Measurements from ENCODE around the gene NARS2. TPM values are rescaled to one million over a fixed set of nuclear protein-coding genes. Genes with fewer than 3 reads are reported as not detected.

Gene NARS2
- total and polyA plus RNA-seq, 9 of the 15 experiments (the other 6 are each of a cell fraction or from before 2014, with no cell fraction given), result 26.8 to 48.0 (median 34.2) TPM

DNA sequence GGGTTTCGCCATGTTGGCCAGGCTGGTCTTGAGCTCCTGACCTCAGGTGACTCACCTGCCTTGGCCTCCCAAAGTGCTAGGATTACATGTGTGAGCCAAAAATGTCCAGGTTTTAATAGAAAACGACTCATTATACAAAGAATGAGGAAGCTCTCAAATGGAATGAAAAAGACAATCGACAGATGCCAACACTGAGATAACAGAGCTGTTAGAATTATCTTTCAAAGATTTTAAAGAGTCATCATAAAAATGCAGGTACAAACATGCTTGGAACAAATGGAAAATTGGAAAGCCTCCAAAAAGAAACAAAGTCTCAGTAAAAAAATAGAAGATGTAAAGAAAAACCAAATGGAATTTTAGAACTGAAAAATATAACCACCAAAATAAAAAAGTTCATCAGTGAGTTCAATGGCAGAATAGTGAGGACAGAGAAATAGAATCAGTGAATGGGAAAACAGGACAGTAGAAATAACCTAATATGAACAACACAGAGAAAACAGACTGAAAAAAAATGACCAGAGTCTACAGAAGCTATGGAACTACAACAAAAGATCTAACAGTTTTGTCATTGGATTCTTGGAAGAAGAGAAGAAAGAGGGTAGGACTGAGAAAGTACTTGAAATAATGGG lies 168.0 kb downstream of the NARS2 start (continued):
- TF ChIP-seq, protein P1, sequence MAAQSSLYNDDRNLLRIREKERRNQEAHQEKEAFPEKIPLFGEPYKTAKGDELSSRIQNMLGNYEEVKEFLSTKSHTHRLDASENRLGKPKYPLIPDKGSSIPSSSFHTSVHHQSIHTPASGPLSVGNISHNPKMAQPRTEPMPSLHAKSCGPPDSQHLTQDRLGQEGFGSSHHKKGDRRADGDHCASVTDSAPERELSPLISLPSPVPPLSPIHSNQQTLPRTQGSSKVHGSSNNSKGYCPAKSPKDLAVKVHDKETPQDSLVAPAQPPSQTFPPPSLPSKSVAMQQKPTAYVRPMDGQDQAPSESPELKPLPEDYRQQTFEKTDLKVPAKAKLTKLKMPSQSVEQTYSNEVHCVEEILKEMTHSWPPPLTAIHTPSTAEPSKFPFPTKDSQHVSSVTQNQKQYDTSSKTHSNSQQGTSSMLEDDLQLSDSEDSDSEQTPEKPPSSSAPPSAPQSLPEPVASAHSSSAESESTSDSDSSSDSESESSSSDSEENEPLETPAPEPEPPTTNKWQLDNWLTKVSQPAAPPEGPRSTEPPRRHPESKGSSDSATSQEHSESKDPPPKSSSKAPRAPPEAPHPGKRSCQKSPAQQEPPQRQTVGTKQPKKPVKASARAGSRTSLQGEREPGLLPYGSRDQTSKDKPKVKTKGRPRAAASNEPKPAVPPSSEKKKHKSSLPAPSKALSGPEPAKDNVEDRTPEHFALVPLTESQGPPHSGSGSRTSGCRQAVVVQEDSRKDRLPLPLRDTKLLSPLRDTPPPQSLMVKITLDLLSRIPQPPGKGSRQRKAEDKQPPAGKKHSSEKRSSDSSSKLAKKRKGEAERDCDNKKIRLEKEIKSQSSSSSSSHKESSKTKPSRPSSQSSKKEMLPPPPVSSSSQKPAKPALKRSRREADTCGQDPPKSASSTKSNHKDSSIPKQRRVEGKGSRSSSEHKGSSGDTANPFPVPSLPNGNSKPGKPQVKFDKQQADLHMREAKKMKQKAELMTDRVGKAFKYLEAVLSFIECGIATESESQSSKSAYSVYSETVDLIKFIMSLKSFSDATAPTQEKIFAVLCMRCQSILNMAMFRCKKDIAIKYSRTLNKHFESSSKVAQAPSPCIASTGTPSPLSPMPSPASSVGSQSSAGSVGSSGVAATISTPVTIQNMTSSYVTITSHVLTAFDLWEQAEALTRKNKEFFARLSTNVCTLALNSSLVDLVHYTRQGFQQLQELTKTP (IDR thresholded peaks at IDR 0.05; ENCODE audit: low read depth in 1 of 2, partially characterized antibody in 2 of 2), result no peak
- TF ChIP-seq THRAP3 (IDR thresholded peaks at IDR 0.05; ENCODE audit: borderline replicate concordance), result no peak
- TF ChIP-seq ELF4 (CRISPR knock-in tag; IDR thresholded peaks at IDR 0.05), result no peak
- no peak for TF ChIP-seq ILK (tag; IDR thresholded peaks at IDR 0.05; ENCODE audit: borderline replicate concordance, low read depth)
- peak; percentile 60 for TF ChIP-seq ZEB2 (IDR thresholded peaks at IDR 0.05)
- TF ChIP-seq FOSL1 (tag; conservative IDR thresholded peaks at IDR 0.05), result 0 out of 2 replicates have a peak, but pooled peaks have one; percentile 23
- TF ChIP-seq EHMT2 (IDR thresholded peaks at IDR 0.05), result peak; percentile 47; the same call in 1 of the 2 replicates
- no peak for TF ChIP-seq SMARCB1 (IDR thresholded peaks at IDR 0.05; ENCODE audit: insufficient read length, low read depth)
- TF ChIP-seq, protein P2, sequence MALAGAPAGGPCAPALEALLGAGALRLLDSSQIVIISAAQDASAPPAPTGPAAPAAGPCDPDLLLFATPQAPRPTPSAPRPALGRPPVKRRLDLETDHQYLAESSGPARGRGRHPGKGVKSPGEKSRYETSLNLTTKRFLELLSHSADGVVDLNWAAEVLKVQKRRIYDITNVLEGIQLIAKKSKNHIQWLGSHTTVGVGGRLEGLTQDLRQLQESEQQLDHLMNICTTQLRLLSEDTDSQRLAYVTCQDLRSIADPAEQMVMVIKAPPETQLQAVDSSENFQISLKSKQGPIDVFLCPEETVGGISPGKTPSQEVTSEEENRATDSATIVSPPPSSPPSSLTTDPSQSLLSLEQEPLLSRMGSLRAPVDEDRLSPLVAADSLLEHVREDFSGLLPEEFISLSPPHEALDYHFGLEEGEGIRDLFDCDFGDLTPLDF (CRISPR knock-in tag; IDR thresholded peaks at IDR 0.05), result no peak
- TF ChIP-seq, protein P3, sequence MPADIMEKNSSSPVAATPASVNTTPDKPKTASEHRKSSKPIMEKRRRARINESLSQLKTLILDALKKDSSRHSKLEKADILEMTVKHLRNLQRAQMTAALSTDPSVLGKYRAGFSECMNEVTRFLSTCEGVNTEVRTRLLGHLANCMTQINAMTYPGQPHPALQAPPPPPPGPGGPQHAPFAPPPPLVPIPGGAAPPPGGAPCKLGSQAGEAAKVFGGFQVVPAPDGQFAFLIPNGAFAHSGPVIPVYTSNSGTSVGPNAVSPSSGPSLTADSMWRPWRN (IDR thresholded peaks at IDR 0.05; ENCODE audit: low read depth), result no peak
- TF ChIP-seq, protein P4, sequence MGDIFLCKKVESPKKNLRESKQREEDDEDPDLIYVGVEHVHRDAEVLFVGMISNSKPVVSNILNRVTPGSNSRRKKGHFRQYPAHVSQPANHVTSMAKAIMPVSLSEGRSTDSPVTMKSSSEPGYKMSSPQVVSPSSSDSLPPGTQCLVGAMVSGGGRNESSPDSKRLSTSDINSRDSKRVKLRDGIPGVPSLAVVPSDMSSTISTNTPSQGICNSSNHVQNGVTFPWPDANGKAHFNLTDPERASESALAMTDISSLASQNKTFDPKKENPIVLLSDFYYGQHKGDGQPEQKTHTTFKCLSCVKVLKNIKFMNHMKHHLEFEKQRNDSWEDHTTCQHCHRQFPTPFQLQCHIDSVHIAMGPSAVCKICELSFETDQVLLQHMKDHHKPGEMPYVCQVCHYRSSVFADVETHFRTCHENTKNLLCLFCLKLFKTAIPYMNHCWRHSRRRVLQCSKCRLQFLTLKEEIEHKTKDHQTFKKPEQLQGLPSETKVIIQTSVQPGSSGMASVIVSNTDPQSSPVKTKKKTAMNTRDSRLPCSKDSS (IDR thresholded peaks at IDR 0.05; ENCODE audit: low read depth, partially characterized antibody), result peak; percentile 86
- no peak for TF ChIP-seq ZNF24 (IDR thresholded peaks at IDR 0.05)
- no peak for TF ChIP-seq ZNF134 (CRISPR knock-in tag; conservative IDR thresholded peaks at IDR 0.05)
- TF ChIP-seq CBFA2T2 (conservative IDR thresholded peaks at IDR 0.05), result no peak
- TF ChIP-seq, protein P5, sequence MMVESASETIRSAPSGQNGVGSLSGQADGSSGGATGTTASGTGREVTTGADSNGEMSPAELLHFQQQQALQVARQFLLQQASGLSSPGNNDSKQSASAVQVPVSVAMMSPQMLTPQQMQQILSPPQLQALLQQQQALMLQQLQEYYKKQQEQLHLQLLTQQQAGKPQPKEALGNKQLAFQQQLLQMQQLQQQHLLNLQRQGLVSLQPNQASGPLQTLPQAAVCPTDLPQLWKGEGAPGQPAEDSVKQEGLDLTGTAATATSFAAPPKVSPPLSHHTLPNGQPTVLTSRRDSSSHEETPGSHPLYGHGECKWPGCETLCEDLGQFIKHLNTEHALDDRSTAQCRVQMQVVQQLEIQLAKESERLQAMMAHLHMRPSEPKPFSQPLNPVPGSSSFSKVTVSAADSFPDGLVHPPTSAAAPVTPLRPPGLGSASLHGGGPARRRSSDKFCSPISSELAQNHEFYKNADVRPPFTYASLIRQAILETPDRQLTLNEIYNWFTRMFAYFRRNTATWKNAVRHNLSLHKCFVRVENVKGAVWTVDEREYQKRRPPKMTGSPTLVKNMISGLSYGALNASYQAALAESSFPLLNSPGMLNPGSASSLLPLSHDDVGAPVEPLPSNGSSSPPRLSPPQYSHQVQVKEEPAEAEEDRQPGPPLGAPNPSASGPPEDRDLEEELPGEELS (CRISPR knock-in tag; IDR thresholded peaks at IDR 0.05; ENCODE audit: borderline replicate concordance), result no peak
- TF ChIP-seq ARHGAP35 (IDR thresholded peaks at IDR 0.05; ENCODE audit: partially characterized antibody), result no peak
- no peak for TF ChIP-seq MED1 (CRISPR knock-in tag; IDR thresholded peaks at IDR 0.05; ENCODE audit: borderline replicate concordance)

Data from K562 (cell line).